Activated CD4-positive, CD25-positive, alpha-beta regulatory T cell treated with anti-CD3 and anti-CD28 coated beads, Interleukin-2, amount 50 U/mL, for 24 hours (primary cell): Measurements from ENCODE around the gene NHERF2.

ENCODE experiments used
- ATAC-seq, 2 donors: fragments of 150-1000 bp; cut with Tn5 transposase; one replicate each; pipeline ENCODE4 v1.10.0; 2021; ENCODE audit warnings: mild to moderate bottlenecking in 1 of 2, moderate library complexity in 1 of 2

NHERF2 gene

DNA sequence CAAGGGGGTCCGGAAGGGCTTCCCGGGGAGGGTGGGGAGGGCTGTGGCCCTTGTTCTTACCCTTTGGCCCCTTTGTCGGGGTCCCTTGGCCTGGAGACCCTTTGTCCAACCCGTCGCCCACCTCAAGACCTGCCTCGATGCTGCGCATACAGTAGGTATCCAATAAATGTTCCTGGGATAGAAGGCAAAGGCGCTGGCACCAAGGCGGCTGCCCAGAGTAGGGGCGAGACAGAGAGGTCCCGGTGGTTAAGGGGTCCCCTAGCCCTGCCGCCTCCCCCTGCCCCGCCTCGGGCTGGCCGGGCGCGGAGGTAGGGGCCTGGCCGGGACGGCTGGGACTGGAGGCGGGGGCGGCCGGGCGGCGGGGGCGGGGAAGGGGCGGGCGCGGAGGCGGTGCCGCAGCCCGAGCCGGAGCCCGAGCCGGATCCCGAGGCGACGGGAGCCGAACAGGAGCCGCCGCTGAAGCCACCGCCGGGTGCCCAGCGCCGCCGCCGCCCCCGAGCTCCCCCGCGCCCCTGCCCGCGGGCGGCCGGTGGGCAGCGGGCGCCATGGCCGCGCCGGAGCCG lies at the start of gene NHERF2:
Gene NHERF2 (plus strand): TSS at position 442 of the 563 bp plus-strand sequence. CDS start 104 bp downstream, at position 546.
- peak in 1 of 2 donors; percentile 15 for ATAC-seq

DNA sequence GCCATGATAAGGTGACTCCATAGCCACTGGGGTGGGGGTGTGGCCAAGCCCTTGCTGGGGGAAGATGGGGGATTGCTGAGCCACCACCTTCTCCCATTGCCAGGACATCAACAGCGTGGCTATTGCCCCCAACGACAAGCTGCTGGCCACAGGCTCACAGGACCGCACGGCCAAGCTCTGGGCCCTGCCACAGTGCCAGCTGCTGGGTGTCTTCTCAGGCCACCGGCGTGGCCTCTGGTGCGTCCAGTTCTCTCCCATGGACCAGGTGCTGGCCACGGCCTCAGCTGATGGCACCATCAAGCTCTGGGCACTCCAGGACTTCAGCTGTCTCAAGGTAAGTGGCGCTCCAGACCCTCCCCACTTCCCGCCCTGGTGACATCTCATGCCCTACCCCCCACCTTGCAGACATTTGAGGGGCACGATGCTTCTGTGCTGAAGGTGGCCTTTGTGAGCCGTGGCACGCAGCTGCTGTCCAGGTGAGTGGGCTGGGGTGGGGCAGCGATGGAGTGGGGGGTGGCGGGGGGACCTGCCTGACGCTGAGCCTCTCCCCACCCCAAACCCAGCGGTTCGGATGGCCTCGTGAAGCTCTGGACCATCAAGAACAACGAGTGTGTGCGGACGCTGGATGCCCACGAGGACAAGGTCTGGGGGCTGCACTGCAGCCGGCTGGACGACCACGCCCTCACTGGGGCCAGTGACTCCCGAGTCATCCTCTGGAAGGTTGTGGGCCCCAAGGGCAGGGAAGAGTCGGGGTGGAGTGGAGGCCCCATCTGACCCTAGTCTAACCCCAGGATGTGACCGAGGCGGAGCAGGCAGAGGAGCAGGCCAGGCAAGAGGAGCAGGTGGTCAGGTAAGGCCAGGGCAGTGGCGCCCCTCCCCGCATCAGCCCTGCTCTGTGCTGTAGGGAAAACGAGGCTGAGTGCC lies 49.5 kb upstream of the NHERF2 start:
- no peak for ATAC-seq

DNA sequence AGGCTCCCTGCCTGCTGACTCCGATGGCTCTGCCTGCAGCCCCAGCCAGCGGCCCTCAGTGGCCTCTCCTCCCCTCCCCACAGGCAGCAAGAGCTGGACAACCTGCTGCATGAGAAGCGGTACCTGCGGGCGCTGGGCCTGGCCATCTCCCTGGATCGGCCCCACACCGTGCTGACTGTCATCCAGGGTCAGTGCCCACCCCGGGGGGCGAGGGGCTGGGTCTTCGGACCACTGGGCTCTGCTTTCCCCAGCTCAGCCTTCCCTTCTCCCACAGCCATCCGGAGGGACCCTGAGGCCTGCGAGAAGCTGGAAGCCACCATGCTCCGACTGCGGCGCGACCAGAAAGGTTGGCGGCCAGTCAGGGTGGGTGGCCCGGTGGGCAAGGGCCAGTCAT lies 48.8 kb upstream of the NHERF2 start:
- no peak for ATAC-seq

GRCh38 chr16:1978476-1979120 lies 48.1 kb upstream of the NHERF2 start:
- ATAC-seq = no peak

- ATAC-seq = no peak
Observed at GRCh38 chr16:1979271-1980029, 47.3 kb upstream of the NHERF2 start.

DNA sequence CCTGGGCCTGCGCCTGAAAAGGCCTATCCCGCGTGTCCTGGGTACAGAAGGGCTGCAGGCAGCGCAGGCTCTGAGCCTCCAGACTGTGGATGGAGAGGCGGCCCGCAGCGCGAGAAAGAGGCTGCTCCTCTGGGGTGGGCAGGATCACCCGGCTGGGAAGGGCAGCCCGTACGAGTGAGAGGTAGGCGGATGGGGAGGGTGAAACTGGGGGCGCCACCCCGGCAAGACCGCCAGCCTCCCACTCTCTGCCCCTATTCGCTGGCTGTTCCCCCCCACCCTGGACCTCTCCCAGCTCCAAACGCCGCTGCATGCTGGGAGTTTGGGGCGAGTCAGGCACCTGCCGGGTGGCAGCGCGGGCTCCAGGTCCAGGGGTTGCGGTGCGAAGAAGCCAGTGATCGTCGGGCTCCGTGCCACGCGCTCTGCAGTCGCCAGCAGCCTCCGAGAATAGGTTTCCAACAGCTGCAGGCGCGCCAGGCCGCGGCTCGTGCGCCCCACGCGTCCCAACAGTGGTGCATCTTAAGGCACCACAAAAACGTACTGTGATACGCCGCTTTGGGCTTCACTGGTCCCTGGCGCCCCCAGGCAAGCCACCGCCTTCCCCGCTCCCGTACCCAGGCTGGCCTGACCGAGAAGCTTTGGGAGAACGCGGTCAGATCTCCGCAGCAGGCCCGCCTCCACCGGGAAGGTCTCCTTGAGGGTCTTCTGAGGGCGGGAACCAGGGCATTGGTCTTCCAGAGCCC lies 46.5 kb upstream of the NHERF2 start:
- ATAC-seq = no peak

GRCh38 chr16:1980770-1981087 lies 46.0 kb upstream of the NHERF2 start:
- ATAC-seq = no peak

DNA sequence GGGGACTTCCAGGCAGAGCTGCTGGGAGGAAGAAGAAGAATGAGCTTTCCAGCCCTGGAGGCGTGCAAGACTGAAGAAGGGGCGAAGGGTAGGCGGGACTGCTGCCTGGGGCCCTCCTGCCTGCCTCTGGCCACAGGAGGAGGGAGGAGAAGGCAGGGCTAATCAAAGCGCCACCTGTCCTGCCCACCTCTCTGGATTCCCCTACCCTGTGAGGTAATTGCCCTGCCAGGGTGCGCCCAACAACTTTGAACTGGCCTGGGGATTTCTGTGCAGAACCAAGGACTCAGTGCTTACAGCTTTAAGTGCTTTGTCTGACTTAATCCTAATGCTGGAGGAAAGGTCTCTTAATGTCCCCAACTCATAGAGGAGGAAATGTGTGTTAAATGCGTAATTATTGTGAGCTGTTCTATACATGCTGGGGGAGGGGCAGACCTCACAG lies 45.3 kb upstream of the NHERF2 start, which contains the start of gene NOXO1:
Gene NOXO1 (minus strand): TSS at position 72 of the 439 bp plus-strand sequence. CDS start 290 bp downstream, outside the sequence.
- ATAC-seq = no peak

- no peak for ATAC-seq
Observed at GRCh38 chr16:1982013-1982433, 44.7 kb upstream of the NHERF2 start.

DNA sequence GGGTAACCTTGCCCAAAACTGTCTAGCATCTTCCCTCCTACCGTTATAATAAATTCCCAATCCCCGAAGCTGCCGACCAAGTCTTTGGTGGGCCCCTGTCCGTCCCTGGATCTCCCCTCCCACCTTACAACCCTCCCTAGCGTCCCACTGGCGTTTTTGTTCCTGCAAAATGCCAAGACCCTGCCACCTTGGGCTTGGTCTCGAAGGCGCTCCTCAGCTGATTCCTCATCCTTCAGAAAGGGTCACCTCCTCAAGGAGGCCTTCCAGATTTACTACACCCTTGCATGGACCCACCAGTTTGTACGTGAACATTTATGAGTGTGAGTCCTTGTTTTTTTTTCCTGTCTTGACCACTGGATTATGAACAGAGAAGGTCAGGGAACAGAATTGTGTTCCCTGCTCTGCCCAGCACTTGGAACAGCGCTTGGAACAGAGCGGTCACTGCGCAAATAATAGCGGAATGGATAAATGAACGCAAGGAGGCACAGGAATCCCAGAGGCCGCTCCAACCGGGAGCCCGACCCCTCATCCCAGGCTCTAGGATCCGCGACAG lies 43.6 kb upstream of the NHERF2 start:
- ATAC-seq = no peak

DNA sequence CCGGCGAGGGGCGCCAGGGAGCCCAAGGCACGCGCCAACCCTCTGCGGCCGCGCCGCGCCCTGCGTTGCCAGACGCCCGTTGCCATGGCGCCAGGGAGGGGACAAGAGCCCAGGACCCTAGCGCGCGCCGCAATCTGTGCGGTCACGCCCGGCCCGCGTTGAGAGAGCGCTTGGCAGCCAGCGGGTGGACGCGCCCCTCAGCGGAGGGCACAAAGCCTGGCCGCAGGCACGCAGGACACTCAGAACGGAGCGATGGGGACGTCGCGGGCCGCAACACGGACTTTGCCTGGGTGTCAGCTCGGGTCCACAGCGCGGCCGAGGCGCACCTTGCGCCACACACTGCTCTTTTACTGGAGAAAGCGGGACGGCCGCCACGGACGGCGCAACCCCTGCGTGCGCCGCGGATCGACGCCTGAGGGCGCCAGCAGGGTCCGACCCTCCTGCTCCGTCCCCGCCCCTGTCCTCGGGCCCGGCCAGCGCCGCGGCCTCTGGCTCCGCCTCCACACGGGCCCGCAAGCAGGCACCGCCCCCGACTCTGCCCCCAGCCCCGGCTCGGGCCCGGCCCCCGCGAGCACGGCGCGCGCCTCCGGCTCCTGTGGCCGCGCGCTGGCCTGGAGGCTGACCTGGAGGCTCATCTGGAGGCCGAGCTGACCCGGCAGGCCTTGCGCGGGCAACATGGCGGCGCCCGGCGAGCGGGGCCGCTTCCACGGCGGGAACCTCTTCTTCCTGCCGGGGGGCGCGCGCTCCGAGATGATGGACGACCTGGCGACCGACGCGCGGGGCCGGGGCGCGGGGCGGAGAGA lies 43.0 kb upstream of the NHERF2 start, which contains the start of gene GFER:
Gene GFER (plus strand): TSS at position 650 of the 803 bp plus-strand sequence. CDS start 26 bp downstream, at position 676.
- peak; percentile 75 to 79 for ATAC-seq

- peak; percentile 14 to 16 for ATAC-seq
Observed at GRCh38 chr16:1984347-1985225, 42.1 kb upstream of the NHERF2 start.

GRCh38 chr16:1985466-1986150 lies 41.1 kb upstream of the NHERF2 start:
- no peak for ATAC-seq

GRCh38 chr16:1987198-1987597 lies 39.5 kb upstream of the NHERF2 start:
- ATAC-seq = no peak

DNA sequence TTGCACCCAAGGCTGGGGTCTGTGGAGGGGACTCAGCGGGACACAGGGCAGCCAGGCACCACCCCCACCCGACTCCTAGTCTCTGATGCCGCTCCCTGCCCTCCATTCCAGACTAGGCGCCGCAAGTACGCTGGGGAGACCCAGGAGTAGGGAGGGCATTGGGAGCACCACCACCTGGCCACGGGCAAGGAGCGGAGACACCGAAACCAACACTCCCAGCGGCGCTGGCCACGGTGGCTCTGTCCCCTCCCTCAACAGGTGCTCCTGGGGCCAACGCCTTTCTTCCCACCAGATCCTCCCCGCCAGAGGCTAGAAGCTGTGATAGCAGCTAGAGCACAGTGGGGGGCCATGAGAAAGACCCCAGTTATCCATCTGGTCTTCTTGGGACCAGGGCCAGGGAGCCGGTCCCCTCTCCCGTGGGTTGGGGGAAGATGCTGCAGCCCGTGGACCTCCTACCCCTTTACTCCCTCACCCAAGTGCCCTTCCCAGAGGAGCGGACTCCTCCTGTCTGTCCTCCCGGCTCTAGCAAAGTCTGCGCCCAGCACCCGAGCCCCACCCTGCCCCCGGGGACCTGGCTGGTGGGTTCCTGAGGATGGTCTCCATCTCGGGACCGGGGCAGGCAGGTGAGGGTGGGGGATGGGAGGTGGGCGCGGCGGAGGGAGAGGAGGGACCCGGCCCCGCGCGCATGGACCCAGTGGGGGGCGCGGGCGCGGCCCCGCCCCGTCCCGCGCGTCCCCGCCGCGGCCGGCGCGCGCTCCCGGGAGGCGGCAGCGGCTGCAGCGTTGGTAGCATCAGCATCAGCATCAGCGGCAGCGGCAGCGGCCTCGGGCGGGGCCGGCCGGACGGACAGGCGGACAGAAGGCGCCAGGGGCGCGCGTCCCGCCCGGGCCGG lies 37.2 kb upstream of the NHERF2 start, which contains the start of gene SYNGR3:
Gene SYNGR3 (plus strand): TSS at position 762 of the 892 bp plus-strand sequence. CDS start 133 bp downstream, outside the sequence.
- ATAC-seq = no peak

DNA sequence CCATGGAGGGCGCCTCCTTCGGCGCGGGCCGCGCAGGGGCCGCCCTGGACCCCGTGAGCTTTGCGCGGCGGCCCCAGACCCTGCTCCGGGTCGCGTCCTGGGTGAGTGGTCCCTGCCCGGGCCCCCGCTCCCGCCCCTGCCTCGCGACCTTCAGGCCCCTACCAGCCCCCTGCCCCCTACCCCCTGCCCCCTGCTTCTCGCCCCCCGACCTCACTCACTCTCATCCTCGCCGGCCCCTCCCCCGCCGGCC lies 36.7 kb upstream of the NHERF2 start:
- no peak for ATAC-seq

DNA sequence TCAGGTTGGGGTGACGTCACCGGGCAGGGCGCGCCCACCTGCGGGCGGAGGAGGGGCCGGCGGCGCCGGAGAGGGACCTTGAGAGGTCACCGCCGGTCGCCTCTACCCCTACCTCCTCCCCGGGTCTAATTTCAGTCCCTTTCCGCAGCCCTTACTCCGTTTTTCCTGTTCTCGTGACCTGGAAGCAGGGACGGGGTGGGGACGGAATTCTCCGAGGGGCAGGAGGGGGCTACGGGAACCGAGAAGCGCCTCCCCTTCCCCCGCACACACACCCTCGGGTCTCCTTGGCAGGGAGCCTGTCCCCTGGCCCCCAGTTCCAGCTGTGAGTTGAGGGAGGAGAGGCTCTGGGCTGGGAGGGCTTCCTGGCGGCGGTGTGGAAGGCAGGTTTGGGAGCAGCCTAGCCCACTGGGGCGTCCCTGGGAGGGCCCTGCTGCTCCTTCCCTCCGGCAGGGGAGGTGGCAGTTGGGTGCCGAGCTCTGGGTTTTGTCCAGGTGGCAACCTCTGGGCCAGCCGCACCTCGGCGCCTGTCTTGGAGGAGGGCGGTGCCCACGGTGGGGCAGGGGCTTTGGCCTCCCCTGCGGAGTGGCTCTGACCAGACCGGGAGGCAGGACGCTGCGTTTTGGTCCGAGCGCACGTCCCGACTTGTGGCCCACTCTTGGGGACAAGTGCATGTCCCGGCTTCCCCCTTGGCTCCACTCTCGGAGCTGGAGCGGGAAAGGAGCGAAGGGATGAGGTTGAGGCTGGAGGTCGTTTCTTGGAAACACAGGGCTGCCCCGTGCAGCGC lies 36.2 kb upstream of the NHERF2 start:
- no peak for ATAC-seq
